ENCODE data around the gene TMEM89.

Gene TMEM89

DNA sequence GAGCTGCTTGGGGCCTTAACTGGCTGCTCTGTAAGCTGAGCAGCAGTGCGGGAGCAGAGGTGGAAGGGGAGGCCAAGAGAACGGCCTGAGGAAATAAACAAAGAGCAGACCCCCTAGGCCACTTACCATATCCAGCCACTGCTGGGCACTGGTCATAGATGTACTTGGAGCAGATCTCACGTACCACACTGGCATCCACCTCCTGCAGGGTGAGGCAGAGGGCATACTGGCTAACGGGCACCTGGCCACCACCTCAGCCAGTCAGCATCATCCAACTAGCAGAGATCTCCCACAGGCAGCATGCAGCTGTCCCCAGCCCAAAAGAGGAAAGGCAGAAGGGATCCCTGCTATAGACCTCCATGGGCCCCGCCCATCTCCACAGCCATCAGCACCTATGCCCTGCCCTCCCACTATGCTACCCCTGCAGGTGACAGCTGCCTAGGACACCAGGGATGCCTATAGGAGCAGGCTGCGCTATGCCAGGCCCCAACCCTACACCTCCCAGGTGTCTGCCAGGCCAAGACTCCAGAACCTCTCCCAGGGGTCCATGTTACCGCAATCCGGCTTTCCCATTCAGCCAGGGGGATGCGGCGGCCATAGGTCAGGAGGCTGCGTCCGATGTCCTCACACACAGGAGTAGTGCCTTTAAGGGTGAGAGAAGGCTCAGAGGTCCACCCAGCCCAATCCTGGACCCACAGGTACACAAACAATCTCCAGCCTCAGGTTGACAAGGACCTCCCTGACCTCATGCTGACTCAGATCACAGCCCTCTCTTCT lies 21.9 kb downstream of the TMEM89 start:
- no peak for DNase-seq (ENCODE audit: low read depth)
- no peak for TF ChIP-seq CTCF (conservative IDR thresholded peaks at IDR 0.05; ENCODE audit: low read depth, low read length)
- H3K4me3 ChIP-seq (ENCODE audit: low read length), result no peak overlapping the region

DNA sequence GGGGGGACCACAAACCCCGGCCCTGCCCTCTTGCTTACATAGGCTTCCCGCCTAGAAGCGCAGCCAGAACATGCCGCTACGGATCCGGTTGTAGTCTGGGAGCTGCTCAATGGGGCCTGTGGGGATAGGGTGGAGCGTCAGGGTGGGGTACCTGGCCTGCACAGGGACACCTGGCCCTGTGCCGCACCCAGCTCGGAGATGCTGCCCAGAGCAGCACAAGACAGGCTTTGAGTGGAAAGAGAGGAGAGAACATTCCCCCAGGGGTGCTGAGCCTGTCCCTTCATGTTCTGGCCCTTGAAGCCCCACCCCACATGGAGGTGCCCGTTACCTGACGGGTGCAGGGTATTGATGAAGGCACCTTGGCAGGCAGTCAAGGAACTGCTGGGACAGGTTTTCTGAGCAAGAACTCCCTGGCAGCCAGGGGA lies 22.5 kb downstream of the TMEM89 start:
- TF ChIP-seq CTCF (conservative IDR thresholded peaks at IDR 0.05; ENCODE audit: low read depth, low read length), result no peak
- no peak for DNase-seq (ENCODE audit: low read depth)
- H3K4me3 ChIP-seq (ENCODE audit: low read length), result no peak overlapping the region

GRCh38 chr3:48598323-48599076 lies 23.1 kb downstream of the TMEM89 start:
- H3K4me3 ChIP-seq (ENCODE audit: low read length), result no peak overlapping the region
- no peak for TF ChIP-seq CTCF (conservative IDR thresholded peaks at IDR 0.05; ENCODE audit: low read depth, low read length)
- DNase-seq (ENCODE audit: low read depth), result no peak

DNA sequence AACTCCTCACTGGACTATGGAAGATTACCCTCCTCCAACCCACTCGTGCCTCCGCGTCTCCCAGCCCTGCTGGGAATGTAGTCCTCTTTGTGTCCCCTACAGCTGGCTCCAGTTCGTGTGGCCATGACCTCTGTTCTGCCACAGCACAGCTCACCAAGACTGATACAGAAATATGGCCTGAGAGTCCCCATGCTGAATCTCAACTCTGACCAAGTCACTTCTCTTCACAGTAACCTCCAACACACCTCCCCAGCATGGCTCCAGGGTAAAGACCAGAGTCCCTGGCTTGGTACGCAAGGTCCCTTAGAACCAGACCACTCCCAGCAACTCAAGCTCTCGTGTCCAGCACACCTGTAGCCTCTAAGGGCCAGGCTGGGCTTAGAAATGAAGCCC lies 24.2 kb downstream of the TMEM89 start:
- DNase-seq (ENCODE audit: low read depth), result no peak
- no peak overlapping the region for H3K4me3 ChIP-seq (ENCODE audit: low read length)
- TF ChIP-seq CTCF (conservative IDR thresholded peaks at IDR 0.05; ENCODE audit: low read depth, low read length), result no peak

- DNase-seq (ENCODE audit: low read depth), result no peak
- no peak overlapping the region for H3K4me3 ChIP-seq (ENCODE audit: low read length)
- TF ChIP-seq CTCF (conservative IDR thresholded peaks at IDR 0.05; ENCODE audit: low read depth, low read length), result no peak
Measured at GRCh38 chr3:48596676-48597407, 24.7 kb downstream of the TMEM89 start.

DNA sequence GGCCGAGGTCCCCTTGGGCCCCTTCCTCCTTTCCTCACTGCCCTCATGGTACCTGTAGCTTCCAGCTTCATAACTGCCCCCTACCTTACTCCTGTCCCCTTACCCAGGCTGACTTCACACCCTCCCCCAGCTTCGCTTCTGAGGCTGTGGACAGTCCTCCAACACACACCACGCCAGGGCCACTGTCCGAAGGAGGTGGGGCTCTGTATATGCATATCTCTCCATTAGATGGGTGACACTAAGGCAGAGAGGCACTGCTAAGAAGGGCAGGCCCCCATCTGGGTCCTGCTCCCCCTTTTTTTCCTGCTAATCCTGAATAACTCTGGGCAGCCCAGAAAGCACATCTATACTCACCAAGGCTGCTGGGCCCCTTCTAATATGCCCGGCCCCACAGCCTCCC lies 25.4 kb downstream of the TMEM89 start:
- no peak for DNase-seq (ENCODE audit: low read depth)
- TF ChIP-seq CTCF (conservative IDR thresholded peaks at IDR 0.05; ENCODE audit: low read depth, low read length), result no peak
- H3K4me3 ChIP-seq (ENCODE audit: low read length), result no peak overlapping the region
